Mesothelial cell of epicardium (in vitro differentiated cells): ENCODE measurements around the gene WWOX. TPM values are rescaled to one million over a fixed set of nuclear protein-coding genes. Genes with fewer than 3 reads are reported as not detected.

ENCODE experiments used
- DNase-seq, 2 experiments: peaks; one replicate each; pipeline ENCODE4 v3.0.0; 2021; ENCODE audit warnings: low spot score in 2 of 2; ENCODE audit not compliant: unreplicated experiment in 2 of 2
- H3K27ac Mint-ChIP-seq: 2 replicates; pipeline ENCODE4 v1.8.0; 2021; ENCODE audit warnings: mixed read lengths
- H3K27me3 Mint-ChIP-seq: 2 replicates; pipeline ENCODE4 v1.8.0; 2021; ENCODE audit warnings: low read depth, mixed read lengths
- H3K36me3 Mint-ChIP-seq: 2 replicates; pipeline ENCODE4 v1.8.0; 2021; ENCODE audit warnings: mixed read lengths
- H3K4me1 Mint-ChIP-seq: 2 replicates; pipeline ENCODE4 v1.8.0; 2021; ENCODE audit warnings: mixed read lengths
- H3K4me3 Mint-ChIP-seq: 2 replicates; pipeline ENCODE4 v1.8.0; 2021; ENCODE audit warnings: mild to moderate bottlenecking, moderate library complexity, mixed read lengths
- H3K9me3 Mint-ChIP-seq: 2 replicates; pipeline ENCODE4 v1.8.0; 2021; ENCODE audit warnings: mixed read lengths
- total RNA-seq: library from RNA; stranded (reverse); gene quantifications from 3 replicates; pipeline ENCODE4 v1.2.1, GENCODE V29; 2021
- TF ChIP-seq, protein P1 (sequence below): fragments of 200-600 bp; sonication (generic); IDR thresholded peaks from one replicate; pipeline ENCODE4 v1.5.0; 2021; ENCODE audit warnings: antibody characterized with exemption; ENCODE audit not compliant: unreplicated experiment

WWOX gene
- total RNA-seq, 1 donor from 2014 or later, result 29.7 TPM

DNA sequence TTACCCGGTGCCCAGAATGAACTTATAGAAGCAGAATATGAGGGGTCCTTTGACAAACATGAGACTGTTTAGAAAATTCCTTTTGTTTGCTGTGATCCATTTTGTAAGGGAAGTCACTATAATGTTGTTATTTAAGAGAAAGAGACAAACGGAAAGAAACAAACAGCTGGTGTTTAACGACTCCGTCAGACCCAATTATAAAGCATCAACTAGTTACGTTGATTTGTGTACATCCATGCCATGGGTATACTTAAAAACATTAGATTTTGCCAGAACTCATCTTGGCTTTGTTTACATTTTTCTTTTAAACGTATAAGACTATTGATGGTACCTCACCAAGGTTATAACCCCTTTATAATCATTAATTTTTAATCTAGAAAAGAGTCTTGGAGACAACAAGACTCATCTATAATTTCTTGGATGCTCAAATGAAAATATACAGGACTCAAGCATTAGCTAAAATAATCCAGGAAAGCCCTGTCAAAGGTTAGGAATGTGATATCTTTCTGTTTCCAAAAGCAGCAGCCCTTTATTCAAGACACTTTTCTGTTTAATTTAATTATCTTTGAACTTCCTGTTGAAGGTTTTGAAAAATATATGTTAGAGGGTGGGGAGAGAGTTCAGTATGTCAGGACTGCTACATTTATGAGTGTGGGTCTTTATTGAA lies 331.7 kb downstream of the WWOX start:
- Mint-ChIP-seq H3K27ac (no peak overlapping the region), H3K4me1 (peaks cover 11% of the 10 kb centered on the region), H3K36me3 (peaks cover 15% of the 10 kb centered on the region), H3K27me3 (peaks cover 1% of the 10 kb centered on the region), H3K4me3 (no peak overlapping the region), H3K9me3 (no peaks in the 10 kb centered on the region)
- no peak for DNase-seq
- TF ChIP-seq, protein P1, sequence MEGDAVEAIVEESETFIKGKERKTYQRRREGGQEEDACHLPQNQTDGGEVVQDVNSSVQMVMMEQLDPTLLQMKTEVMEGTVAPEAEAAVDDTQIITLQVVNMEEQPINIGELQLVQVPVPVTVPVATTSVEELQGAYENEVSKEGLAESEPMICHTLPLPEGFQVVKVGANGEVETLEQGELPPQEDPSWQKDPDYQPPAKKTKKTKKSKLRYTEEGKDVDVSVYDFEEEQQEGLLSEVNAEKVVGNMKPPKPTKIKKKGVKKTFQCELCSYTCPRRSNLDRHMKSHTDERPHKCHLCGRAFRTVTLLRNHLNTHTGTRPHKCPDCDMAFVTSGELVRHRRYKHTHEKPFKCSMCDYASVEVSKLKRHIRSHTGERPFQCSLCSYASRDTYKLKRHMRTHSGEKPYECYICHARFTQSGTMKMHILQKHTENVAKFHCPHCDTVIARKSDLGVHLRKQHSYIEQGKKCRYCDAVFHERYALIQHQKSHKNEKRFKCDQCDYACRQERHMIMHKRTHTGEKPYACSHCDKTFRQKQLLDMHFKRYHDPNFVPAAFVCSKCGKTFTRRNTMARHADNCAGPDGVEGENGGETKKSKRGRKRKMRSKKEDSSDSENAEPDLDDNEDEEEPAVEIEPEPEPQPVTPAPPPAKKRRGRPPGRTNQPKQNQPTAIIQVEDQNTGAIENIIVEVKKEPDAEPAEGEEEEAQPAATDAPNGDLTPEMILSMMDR, result no peak

DNA sequence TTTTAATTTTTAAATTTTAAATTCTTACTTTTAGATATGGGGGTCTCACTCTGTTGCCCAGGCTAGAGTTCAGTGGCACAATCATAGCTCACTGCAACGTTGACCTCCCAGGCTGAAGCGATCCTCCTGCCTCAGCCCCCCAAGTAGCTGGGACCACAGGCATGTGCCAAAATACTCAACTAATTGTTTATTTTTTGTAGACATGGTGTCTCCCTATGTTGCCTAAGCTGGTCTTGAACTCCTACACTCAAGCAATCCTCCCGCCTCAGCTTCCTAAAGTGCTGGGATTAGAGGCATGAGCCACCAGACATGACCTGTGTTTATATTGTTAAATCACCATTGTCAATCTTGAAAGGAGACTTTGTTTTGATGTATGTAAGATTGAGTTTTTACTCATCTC lies 332.2 kb downstream of the WWOX start:
- Mint-ChIP-seq H3K9me3 (no peaks in the 10 kb centered on the region), H3K36me3 (peaks cover 15% of the 10 kb centered on the region), H3K27me3 (peaks cover 3% of the 10 kb centered on the region), H3K4me3 (no peak overlapping the region), H3K4me1 (peaks cover 10% of the 10 kb centered on the region), H3K27ac (no peak overlapping the region)
- TF ChIP-seq, protein P1, result no peak
- no peak for DNase-seq

DNA sequence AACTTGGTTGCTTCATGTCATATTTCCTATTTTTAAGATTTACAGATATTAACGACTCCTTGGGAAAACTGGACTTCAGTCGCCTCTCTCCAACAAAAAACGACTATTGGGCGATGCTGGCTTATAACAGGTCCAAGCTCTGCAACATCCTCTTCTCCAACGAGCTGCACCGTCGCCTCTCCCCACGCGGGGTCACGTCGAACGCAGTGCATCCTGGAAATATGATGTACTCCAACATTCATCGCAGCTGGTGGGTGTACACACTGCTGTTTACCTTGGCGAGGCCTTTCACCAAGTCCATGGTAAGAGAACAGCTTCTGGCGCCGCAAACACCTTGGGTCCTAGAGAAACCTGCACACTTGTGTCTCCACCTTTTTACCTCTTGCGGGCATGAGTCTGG lies 333.0 kb downstream of the WWOX start:
- H3K9me3 Mint-ChIP-seq, result no peaks in the 10 kb centered on the region

DNA sequence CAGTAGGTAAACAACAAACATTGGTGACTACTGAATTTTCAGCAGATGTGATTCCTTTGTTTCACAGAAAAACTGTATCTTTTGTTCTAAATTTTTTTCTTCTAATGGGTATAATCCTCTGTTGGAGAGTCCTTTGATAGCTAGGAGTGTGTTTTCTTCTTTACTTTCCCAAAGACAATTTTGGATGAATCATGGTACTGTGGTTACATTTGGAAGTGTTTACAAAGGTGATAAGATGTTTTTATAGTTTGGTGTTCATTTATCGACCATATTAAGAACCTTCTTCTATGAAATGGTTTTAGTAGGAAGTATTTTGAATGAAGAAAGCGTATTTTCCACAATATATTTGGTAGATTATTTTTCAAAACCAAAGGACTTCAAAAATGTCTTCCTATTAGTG lies 333.7 kb downstream of the WWOX start:
- H3K36me3 Mint-ChIP-seq, result peaks cover 15% of the 10 kb centered on the region
- H3K9me3 Mint-ChIP-seq, result no peaks in the 10 kb centered on the region
- no peak overlapping the region for H3K4me3 Mint-ChIP-seq
- TF ChIP-seq, protein P1, result no peak
- no peak overlapping the region for H3K27ac Mint-ChIP-seq
- no peak for DNase-seq
- peaks cover 3% of the 10 kb centered on the region for H3K4me1 Mint-ChIP-seq
- H3K27me3 Mint-ChIP-seq, result peaks cover 3% of the 10 kb centered on the region

More for the DNA sequence above, 333.0 kb downstream of the WWOX start:
- Mint-ChIP-seq H3K4me3 (no peak overlapping the region), H3K27me3 (peaks cover 3% of the 10 kb centered on the region), H3K4me1 (peaks cover 3% of the 10 kb centered on the region), H3K27ac (no peak overlapping the region), H3K36me3 (peaks cover 15% of the 10 kb centered on the region)
- TF ChIP-seq, protein P1, result no peak
- DNase-seq, result no peak

DNA sequence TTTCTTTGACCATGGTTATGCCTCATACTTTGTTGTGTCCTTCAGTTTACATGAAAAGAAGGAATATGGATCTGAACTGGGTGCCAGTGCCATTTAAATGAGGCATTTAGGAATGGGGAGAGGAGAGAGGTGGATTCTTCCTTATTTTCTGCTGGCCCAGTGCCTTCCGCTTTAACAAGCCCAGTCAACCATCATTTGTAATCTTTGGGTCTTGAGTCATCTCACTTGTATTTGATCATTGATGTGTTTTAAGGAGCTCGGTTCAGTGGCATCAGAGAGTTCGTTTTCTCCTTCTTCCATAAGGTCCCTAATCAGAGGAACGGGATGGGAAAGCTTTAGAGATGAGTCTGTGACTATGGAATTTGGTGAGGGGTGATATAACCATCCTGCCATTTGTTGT lies 334.9 kb downstream of the WWOX start:
- TF ChIP-seq, protein P1, result no peak
- Mint-ChIP-seq H3K27me3 (peaks cover 3% of the 10 kb centered on the region), H3K4me3 (no peak overlapping the region), H3K36me3 (peaks cover 14% of the 10 kb centered on the region), H3K27ac (no peak overlapping the region), H3K4me1 (peaks cover 3% of the 10 kb centered on the region), H3K9me3 (no peaks in the 10 kb centered on the region)
- no peak for DNase-seq

DNA sequence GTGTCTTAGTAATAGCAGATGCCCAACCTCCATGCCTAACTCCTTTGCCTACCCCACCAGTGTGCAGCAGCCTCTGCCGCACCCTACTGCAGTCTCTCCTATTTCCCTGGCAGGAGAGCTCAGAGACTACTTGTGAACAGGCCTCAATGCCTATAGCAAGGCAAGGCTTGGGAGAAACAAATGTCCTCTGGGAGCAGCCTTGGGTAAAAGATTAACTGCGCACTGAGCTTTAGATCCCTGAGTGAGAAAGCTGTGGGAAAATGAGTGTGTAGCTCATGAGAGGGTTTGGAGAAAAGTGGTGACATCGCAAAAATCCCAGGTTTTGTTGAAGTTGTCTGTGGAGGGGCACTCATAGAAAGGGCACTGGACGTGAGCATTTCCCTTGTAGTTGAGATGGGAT lies 335.8 kb downstream of the WWOX start:
- Mint-ChIP-seq H3K4me1 (peaks cover 3% of the 10 kb centered on the region), H3K27me3 (peaks cover 5% of the 10 kb centered on the region), H3K27ac (no peak overlapping the region), H3K4me3 (no peak overlapping the region), H3K9me3 (no peaks in the 10 kb centered on the region), H3K36me3 (peaks cover 12% of the 10 kb centered on the region)
- TF ChIP-seq, protein P1, result no peak
- no peak for DNase-seq
